ENCODE data around the gene PLEKHO2. TPM values are rescaled to one million over a fixed set of nuclear protein-coding genes. Genes with fewer than 3 reads are reported as not detected.

PLEKHO2 gene
- total and polyA plus RNA-seq, 2 of the 8 experiments (the other 6 are each of a cell fraction or from before 2014, with no cell fraction given) = 16.9 to 20.1 TPM

GRCh38 chr15:64884679-64885078 lies 43.0 kb downstream of the PLEKHO2 start:
- H3K79me2 ChIP-seq (ENCODE audit: control insufficient read depth in 1 of 2, insufficient read depth in 2 of 2, low read length in 2 of 2) = no peaks in the 10 kb centered on the region
- H3K9ac ChIP-seq (replicated peaks in 1 of 4; ENCODE audit: extremely low read depth in 1 of 4, low read depth in 3 of 4, low read length in 3 of 4) = no peak overlapping the region
- no peak overlapping the region for H2AK5ac ChIP-seq (ENCODE audit: low read depth, low read length)
- WGBS, 2 experiments (ENCODE audit: extremely low coverage in 1 of 2, insufficient coverage in 1 of 2, insufficient read length in 1 of 2, insufficient replicate concordance in 2 of 2, low coverage in 1 of 2, low lambda C conversion rate in 2 of 2, missing lambda C conversion rate in 1 of 2) = 92% methylated on average over 5 of the region's 5 CpGs; no CpG with 5 or more reads in 1 of the 2 experiments
- H4K5ac ChIP-seq (ENCODE audit: insufficient read length, low read depth, low read length) = no peak overlapping the region
- H3K14ac ChIP-seq (ENCODE audit: insufficient read length) = no peak overlapping the region
- no peak overlapping the region for H3K18ac ChIP-seq (ENCODE audit: extremely low read depth, low read length)
- no peak overlapping the region for H4K91ac ChIP-seq (replicated peaks; ENCODE audit: insufficient read length, low read length)
- H2BK20ac ChIP-seq (ENCODE audit: low read length) = no peak overlapping the region
- H2BK5ac ChIP-seq (ENCODE audit: low read depth, low read length) = no peak overlapping the region
- no peaks in the 10 kb centered on the region for H3K79me1 ChIP-seq (ENCODE audit: low read depth, low read length)
- H3K9me3 ChIP-seq (ENCODE audit: insufficient read depth in 2 of 2, low read depth in 1 of 2, low read length in 1 of 2) = no peaks in the 10 kb centered on the region
- no peaks in the 10 kb centered on the region for H3K36me3 ChIP-seq (ENCODE audit: control insufficient read depth in 2 of 4, insufficient read depth in 4 of 4, low read length in 3 of 4)
- peaks cover 0 to 4% (median 0%) of the 10 kb centered on the region in 4 experiments; a peak in 2 of 7 replicates for H3K4me1 ChIP-seq (replicated peaks in 1 of 4; ENCODE audit: control insufficient read depth in 3 of 4, insufficient read depth in 4 of 4, low read length in 3 of 4)
- no peak overlapping the region for H3K23ac ChIP-seq (ENCODE audit: insufficient read length)
- H3K56ac ChIP-seq (replicated peaks; ENCODE audit: insufficient read length, low read depth, low read length) = no peak overlapping the region
- H3K4ac ChIP-seq (replicated peaks; ENCODE audit: insufficient read length, low read depth, low read length) = no peak overlapping the region
- H2AFZ ChIP-seq (ENCODE audit: low read length) = no peak overlapping the region
- H4K8ac ChIP-seq (ENCODE audit: extremely low read depth, insufficient read depth, low read length) = no peak overlapping the region
- no peak overlapping the region for H2BK12ac ChIP-seq (ENCODE audit: low read depth, low read length)
- H3K27me3 ChIP-seq (replicated peaks in 1 of 4; ENCODE audit: control insufficient read depth in 3 of 4, extremely low read depth in 1 of 4, insufficient read depth in 3 of 4, low read length in 3 of 4) = no peaks in the 10 kb centered on the region
- ChIA-PET POLR2A (ENCODE audit: partially characterized antibody) (interaction anchor here (0.8 to 3.4 kb wide), 3 partner anchors 9 to 59 kb away, joined by 3 to 18 read pairs (median 13); partner anchors contain the start of gene PIF1), CTCF (ENCODE audit: partially characterized antibody) (interaction anchor here (1.6 to 5.3 kb wide), 2 partner anchors 20 to 52 kb away, joined by 4 to 22 read pairs; no protein-coding TSS in a partner anchor)
- no peak for FAIRE-seq
- H2BK120ac ChIP-seq (replicated peaks; ENCODE audit: low read depth, low read length) = no peak overlapping the region
- no peak overlapping the region for H3K4me3 ChIP-seq (ENCODE audit: extremely low read depth in 1 of 4, insufficient read depth in 2 of 4, low read depth in 3 of 4, low read length in 4 of 4)
- H3K27ac ChIP-seq (ENCODE audit: low read depth, low read length) = no peak overlapping the region
- H2BK15ac ChIP-seq (ENCODE audit: low read length) = no peak overlapping the region
- no peaks in the 10 kb centered on the region for H3K23me2 ChIP-seq (ENCODE audit: low read depth, low read length)
- H3K4me2 ChIP-seq (ENCODE audit: insufficient read depth in 1 of 2, low read depth in 2 of 2, low read length in 2 of 2) = no peak overlapping the region
- DNase-seq (ENCODE audit: low read depth in 1 of 2, low spot score in 2 of 2) = no peak
- H4K20me1 ChIP-seq (replicated peaks in 1 of 2; ENCODE audit: control insufficient read depth in 1 of 2, insufficient read depth in 2 of 2, low read length in 2 of 2) = no peaks in the 10 kb centered on the region
- TF ChIP-seq RFX5 (IDR thresholded peaks at IDR 0.05; ENCODE audit: borderline replicate concordance, low read depth, low read length) (no peak), TBP (IDR thresholded peaks at IDR 0.05; ENCODE audit: low read depth, low read length) (no peak), TEAD4 (IDR thresholded peaks at IDR 0.05; ENCODE audit: low read depth, low read length) (no peak), JUN (IDR thresholded peaks at IDR 0.05; ENCODE audit: low read depth, low read length) (no peak), RNF2 (IDR thresholded peaks at IDR 0.05; ENCODE audit: borderline replicate concordance, low read depth, low read length, missing control alignments, poor library complexity, severe bottlenecking) (no peak), FOSL1 (IDR thresholded peaks at IDR 0.05; ENCODE audit: insufficient read depth, low read depth, low read length) (no peak), MAFK (IDR thresholded peaks at IDR 0.05; ENCODE audit: low read depth, low read length) (no peak), TCF12 (IDR thresholded peaks at IDR 0.05; ENCODE audit: low read depth, low read length) (no peak), NRF1 (IDR thresholded peaks at IDR 0.05; ENCODE audit: low read depth, low read length) (no peak), JUND (IDR thresholded peaks at IDR 0.05; ENCODE audit: low read length) (no peak), RAD21 (IDR thresholded peaks at IDR 0.05 in 1 of 2, conservative IDR thresholded peaks at IDR 0.05 in 1 of 2; ENCODE audit: low read depth in 2 of 2, low read length in 2 of 2) (no peak), ZNF274 (IDR thresholded peaks at IDR 0.05; ENCODE audit: borderline replicate concordance, extremely low read depth, low read length) (no peak), YY1 (IDR thresholded peaks at IDR 0.05; ENCODE audit: low read depth, low read length) (no peak), SUZ12 (IDR thresholded peaks at IDR 0.05; ENCODE audit: low read length) (no peak), SP4 (IDR thresholded peaks at IDR 0.05; ENCODE audit: low read length) (no peak)

Data from H1 (cell line).